Large intestine (tissue), 3 donors: ENCODE results near the gene CCNF. TPM values are rescaled to one million over a fixed set of nuclear protein-coding genes. Genes with fewer than 3 reads are reported as not detected.
"Not testable (repeated sequence)": the region's sequence is repeated elsewhere in the genome, so short reads cannot be mapped to it uniquely, and the experiment has no call there.

Experiments
- DNase-seq, 2 donors: peaks; one replicate each; pipeline versions ENCODE4 v3.0.0 to v3.0.0-alpha.2; 2013
- H3K27ac ChIP-seq: one replicate; pipeline ENCODE4 v1.5.1; 2013; ENCODE audit warnings: low read length
- H3K27me3 ChIP-seq: 2 replicates; pipeline ENCODE4 v1.6.1; 2013; ENCODE audit warnings: low read length; ENCODE audit not compliant: control insufficient read depth, insufficient read depth
- H3K36me3 ChIP-seq: 2 replicates; pipeline ENCODE4 v1.6.1; 2013; ENCODE audit warnings: low read length; ENCODE audit not compliant: control insufficient read depth, insufficient read depth
- H3K4me1 ChIP-seq: one replicate; pipeline ENCODE4 v1.6.1; 2013; ENCODE audit warnings: low read length; ENCODE audit not compliant: control insufficient read depth, insufficient read depth
- H3K4me3 ChIP-seq: one replicate; pipeline ENCODE4 v1.5.1; 2013; ENCODE audit warnings: low read length
- H3K9me3 ChIP-seq: one replicate; pipeline ENCODE4 v1.6.1; 2013; ENCODE audit warnings: mild to moderate bottlenecking, low read depth, low read length, moderate library complexity; ENCODE audit not compliant: control insufficient read depth
- WGBS: methylation state at CpG from one replicate; pipeline ENCODE4 v1.1.5; 2013; ENCODE audit warnings: low lambda C conversion rate; ENCODE audit not compliant: insufficient coverage; 5-methylcytosine and 5-hydroxymethylcytosine counted together
- polyA plus RNA-seq: library from polyadenylated mRNA; unstranded; fragments of 120-200 nt; gene quantifications from one replicate; pipeline ENCODE4 v1.2.1, GENCODE V29; 2013

CCNF gene
- polyA plus RNA-seq, 1 donor = 6.4 TPM

DNA sequence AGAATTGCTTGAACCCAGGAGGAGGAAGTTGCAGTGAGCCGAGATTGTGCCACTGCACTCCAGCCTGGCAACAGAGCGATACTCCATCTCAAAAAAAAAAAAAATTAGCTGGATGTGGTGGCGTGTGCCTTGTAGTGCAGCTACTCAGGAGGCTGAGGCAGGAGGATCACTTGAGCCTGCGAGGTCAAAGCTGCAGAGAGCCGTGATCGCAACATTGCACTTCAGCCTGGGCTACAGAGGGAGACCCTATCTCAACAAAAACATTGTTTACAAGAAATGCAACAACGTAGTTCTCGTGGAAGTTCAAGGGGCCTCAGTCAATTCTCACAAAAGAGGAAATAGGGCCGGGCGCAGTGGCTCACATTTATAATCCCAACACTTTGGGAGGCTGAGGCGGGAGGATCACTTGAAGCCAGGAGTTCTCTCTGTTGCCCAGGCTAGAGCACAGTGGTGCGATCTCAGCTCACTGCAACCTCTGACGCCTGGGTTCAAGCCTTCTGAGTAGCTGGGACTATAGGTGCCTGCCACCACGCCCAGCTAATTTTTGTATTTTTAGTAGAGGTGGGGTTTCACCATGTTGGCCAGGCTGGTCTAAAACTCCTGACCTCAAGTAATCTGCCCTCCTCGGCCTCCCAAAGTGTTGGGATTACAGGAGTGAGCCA is 12.0 kb downstream of the CCNF start:
- H3K4me3 ChIP-seq, H3K9me3 ChIP-seq, H3K27me3 ChIP-seq, H3K4me1 ChIP-seq, H3K27ac ChIP-seq, DNase-seq: not testable (repeated sequence)
- WGBS = no CpG with 5 or more reads among the region's 15 CpGs
- H3K36me3 ChIP-seq = peaks cover 46% of the 10 kb centered on the region

GRCh38 chr16:2443555-2443954 is 14.3 kb downstream of the CCNF start:
- no peaks in the 10 kb centered on the region for H3K27me3 ChIP-seq
- DNase-seq = no peak
- no peak overlapping the region for H3K27ac ChIP-seq
- H3K36me3 ChIP-seq = peaks cover 46% of the 10 kb centered on the region
- H3K4me1 ChIP-seq = peaks cover 5% of the 10 kb centered on the region
- H3K4me3 ChIP-seq = no peak overlapping the region
- no peaks in the 10 kb centered on the region for H3K9me3 ChIP-seq
- no CpG with 5 or more reads among the region's 9 CpGs for WGBS

GRCh38 chr16:2447920-2448583 is 18.8 kb downstream of the CCNF start:
- no peak for DNase-seq
- Histone ChIP-seq H3K36me3 (peaks cover 62% of the 10 kb centered on the region), H3K9me3 (no peaks in the 10 kb centered on the region), H3K27me3 (no peaks in the 10 kb centered on the region), H3K4me3 (no peak overlapping the region), H3K4me1 (peaks cover 5% of the 10 kb centered on the region), H3K27ac (no peak overlapping the region)
- 83% methylated on average over 2 of the region's 11 CpGs for WGBS

GRCh38 chr16:2449118-2449517 is 19.9 kb downstream of the CCNF start:
- peaks cover 68% of the 10 kb centered on the region for H3K36me3 ChIP-seq
- no peak for DNase-seq
- WGBS = no CpG with 5 or more reads among the region's 25 CpGs

DNA sequence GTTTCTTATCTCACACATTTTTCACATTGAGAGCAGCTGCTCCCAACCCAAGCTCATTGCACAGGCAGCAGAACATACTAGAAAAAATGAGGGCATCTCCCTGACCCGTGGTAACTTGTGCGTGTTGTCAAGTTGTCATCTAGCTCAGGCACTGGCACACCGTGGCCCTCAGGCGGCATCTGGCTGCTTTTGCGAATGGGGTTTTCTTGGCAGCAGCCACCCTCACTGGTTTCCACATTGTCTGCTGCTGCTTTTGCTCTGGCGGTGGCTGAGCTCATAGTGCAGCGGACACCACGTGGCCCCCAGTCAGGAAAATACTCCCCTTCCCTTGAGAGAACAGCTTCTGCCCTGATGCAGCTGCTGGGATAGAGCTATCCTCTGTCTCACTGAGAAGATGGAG is 21.3 kb downstream of the CCNF start:
- peaks cover 65% of the 10 kb centered on the region for H3K36me3 ChIP-seq
- H3K4me3 ChIP-seq = no peak overlapping the region
- no peaks in the 10 kb centered on the region for H3K27me3 ChIP-seq
- no peaks in the 10 kb centered on the region for H3K9me3 ChIP-seq
- H3K4me1 ChIP-seq = peaks cover 5% of the 10 kb centered on the region
- H3K27ac ChIP-seq = no peak overlapping the region
- no CpG with 5 or more reads among the region's 8 CpGs for WGBS
- DNase-seq = no peak

More at GRCh38 chr16:2449118-2449517, 19.9 kb downstream of the CCNF start:
- Histone ChIP-seq H3K4me3 (no peak overlapping the region), H3K27me3 (no peaks in the 10 kb centered on the region), H3K4me1 (peaks cover 5% of the 10 kb centered on the region), H3K27ac (no peak overlapping the region), H3K9me3 (no peaks in the 10 kb centered on the region)

DNA sequence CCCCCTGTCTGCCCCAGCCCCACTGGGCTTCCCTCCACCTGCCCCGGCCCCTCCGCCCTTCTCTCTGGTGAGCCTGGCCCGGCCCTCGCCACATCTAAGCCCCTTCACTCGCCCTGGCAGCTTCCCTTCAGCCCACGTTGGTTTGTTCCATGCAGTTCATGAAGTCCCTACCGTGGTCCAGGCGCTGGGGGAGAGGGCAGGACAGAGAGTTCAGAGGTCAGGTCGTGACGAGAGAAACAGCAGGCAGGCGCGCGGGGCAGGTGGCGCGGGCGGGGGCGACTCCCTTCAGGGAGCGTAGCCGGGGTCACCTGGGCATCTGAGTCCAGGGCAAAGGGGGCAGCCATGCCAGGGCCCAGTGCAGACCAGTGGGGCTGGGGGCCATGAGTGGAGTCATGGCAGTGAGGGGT is 21.7 kb downstream of the CCNF start:
- Histone ChIP-seq H3K4me3 (no peak overlapping the region), H3K36me3 (peaks cover 63% of the 10 kb centered on the region), H3K9me3 (no peaks in the 10 kb centered on the region), H3K27me3 (no peaks in the 10 kb centered on the region), H3K4me1 (peaks cover 5% of the 10 kb centered on the region), H3K27ac (no peak overlapping the region)
- no peak for DNase-seq
- WGBS = no CpG with 5 or more reads among the region's 19 CpGs

GRCh38 chr16:2451851-2452320 is 22.6 kb downstream of the CCNF start:
- Histone ChIP-seq H3K4me1 (no peaks in the 10 kb centered on the region), H3K4me3 (no peak overlapping the region), H3K36me3 (peaks cover 63% of the 10 kb centered on the region), H3K27me3 (no peaks in the 10 kb centered on the region), H3K9me3 (no peaks in the 10 kb centered on the region), H3K27ac (no peak overlapping the region)
- DNase-seq = no peak
- WGBS = no CpG with 5 or more reads among the region's 18 CpGs

- Histone ChIP-seq H3K9me3 (no peaks in the 10 kb centered on the region), H3K27me3 (no peaks in the 10 kb centered on the region), H3K4me3 (no peak overlapping the region), H3K27ac (no peak overlapping the region), H3K4me1 (no peaks in the 10 kb centered on the region), H3K36me3 (peaks cover 66% of the 10 kb centered on the region)
- WGBS = no CpG with 5 or more reads among the region's 8 CpGs
- DNase-seq = no peak
Measured at GRCh38 chr16:2452650-2453049, 23.4 kb downstream of the CCNF start.

DNA sequence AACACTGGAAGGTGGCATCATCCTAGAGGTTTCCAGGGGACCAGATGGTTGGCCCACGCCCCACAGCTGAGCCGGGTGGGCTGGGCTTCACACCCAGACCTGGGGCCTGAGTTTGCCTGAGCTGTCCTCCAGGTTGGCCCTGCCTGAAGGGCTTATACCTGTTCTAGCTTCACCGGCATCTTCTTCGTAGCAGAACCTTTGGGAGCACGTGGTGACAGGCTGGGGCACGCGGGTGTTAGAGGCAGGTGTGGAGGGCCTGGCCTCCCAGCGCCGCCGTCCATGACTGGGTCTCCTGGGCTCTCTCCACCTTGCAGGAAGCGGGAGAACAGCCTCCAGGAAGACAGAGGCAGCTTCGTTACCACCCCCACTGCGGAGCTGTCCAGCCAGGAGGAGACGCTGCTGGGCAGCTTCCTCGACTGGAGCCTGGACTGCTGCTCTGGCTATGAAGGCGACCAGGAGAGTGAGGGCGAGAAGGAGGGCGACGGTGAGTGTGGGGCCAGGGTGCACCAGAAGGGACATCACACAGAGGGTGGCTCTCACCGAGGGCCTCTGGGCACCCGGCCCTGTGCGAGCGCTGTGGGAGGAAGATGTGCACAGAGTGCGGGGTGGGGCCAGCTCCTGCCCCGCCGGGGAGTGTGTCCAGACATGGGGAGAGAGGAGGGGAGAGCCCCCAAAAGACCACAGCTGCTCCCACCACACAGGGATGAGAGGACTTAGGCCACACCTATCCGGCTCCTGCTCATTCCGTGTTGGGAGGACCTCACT is 26.0 kb downstream of the CCNF start:
- WGBS = no CpG with 5 or more reads among the region's 28 CpGs
- Histone ChIP-seq H3K27me3 (no peaks in the 10 kb centered on the region), H3K4me3 (no peak overlapping the region), H3K27ac (no peak overlapping the region), H3K9me3 (no peaks in the 10 kb centered on the region), H3K4me1 (peaks cover 7% of the 10 kb centered on the region), H3K36me3 (peaks cover 52% of the 10 kb centered on the region)
- no peak for DNase-seq

- Histone ChIP-seq H3K4me3 (no peak overlapping the region), H3K36me3 (peaks cover 44% of the 10 kb centered on the region), H3K27me3 (no peaks in the 10 kb centered on the region), H3K4me1 (peaks cover 12% of the 10 kb centered on the region), H3K27ac (no peak overlapping the region), H3K9me3 (no peaks in the 10 kb centered on the region)
- DNase-seq = no peak
- no CpG with 5 or more reads among the region's 21 CpGs for WGBS
Measured at GRCh38 chr16:2456551-2457153, 27.4 kb downstream of the CCNF start.
